HUES6 (cell line): ENCODE results near the gene GTF2I.
"Not testable (repeated sequence)": the region's sequence is repeated elsewhere in the genome, so short reads cannot be mapped to it uniquely, and the experiment has no call there.

Experiments
- H3K27ac ChIP-seq: 2 replicates; pipeline ENCODE4 v1.7.0; 2013; ENCODE audit warnings: low read depth, mild to moderate bottlenecking, low read length, inconsistent platforms
- H3K27me3 ChIP-seq: 2 replicates; pipeline ENCODE4 v1.6.1; 2013; ENCODE audit warnings: low read length; ENCODE audit not compliant: control insufficient read depth, insufficient read depth
- H3K36me3 ChIP-seq: 2 replicates; pipeline ENCODE4 v1.6.1; 2013; ENCODE audit warnings: low read length; ENCODE audit not compliant: control insufficient read depth, insufficient read depth
- H3K4me1 ChIP-seq: 2 replicates; pipeline ENCODE4 v1.6.1; 2013; ENCODE audit warnings: low read length; ENCODE audit not compliant: control insufficient read depth, insufficient read depth
- H3K4me3 ChIP-seq: 2 replicates; pipeline ENCODE4 v1.5.1; 2013; ENCODE audit warnings: low read depth, low read length
- H3K9ac ChIP-seq: one replicate; pipeline ENCODE4 v1.6.1; 2013; ENCODE audit warnings: mild to moderate bottlenecking, low read length
- H3K9me3 ChIP-seq: 2 replicates; pipeline ENCODE4 v1.6.1; 2013; ENCODE audit warnings: low read depth, low read length; ENCODE audit not compliant: control insufficient read depth, insufficient read depth

GTF2I gene

DNA sequence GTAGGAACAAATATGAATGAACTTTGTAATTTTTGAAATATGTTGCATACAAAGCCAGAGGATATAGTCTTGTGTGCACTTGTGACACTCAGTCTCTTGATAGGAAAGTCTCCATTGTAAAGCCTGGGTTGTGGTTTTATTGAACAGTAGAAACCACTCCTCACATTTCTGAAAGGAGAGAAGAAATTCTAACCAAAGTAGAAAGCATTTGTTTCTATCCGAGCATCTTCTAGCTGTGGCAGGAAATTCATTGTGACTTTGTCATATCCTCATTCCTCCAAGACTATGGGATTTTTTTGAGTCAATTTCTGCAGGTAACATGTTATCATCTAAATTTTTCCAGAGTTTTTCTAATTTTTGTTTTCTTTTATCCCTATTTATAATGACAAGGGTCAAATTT, 60.8 kb downstream of the GTF2I start:
- H3K4me1 ChIP-seq: no peaks in the 10 kb centered on the region
- no peak overlapping the region for H3K9ac ChIP-seq
- H3K36me3 ChIP-seq: peaks cover 81% of the 10 kb centered on the region
- no peaks in the 10 kb centered on the region for H3K9me3 ChIP-seq
- no peak overlapping the region for H3K4me3 ChIP-seq
- H3K27me3 ChIP-seq: no peaks in the 10 kb centered on the region
- H3K27ac ChIP-seq: no peak overlapping the region

GRCh38 chr7:74722153-74722552, 64.6 kb downstream of the GTF2I start:
- no peaks in the 10 kb centered on the region for H3K27me3 ChIP-seq
- no peak overlapping the region for H3K4me3 ChIP-seq
- no peaks in the 10 kb centered on the region for H3K9me3 ChIP-seq
- H3K36me3 ChIP-seq: peaks cover 61% of the 10 kb centered on the region
- no peak overlapping the region for H3K9ac ChIP-seq
- H3K27ac ChIP-seq: no peak overlapping the region
- H3K4me1 ChIP-seq: no peaks in the 10 kb centered on the region

GRCh38 chr7:74725840-74726239, 68.3 kb downstream of the GTF2I start:
- Histone ChIP-seq H3K36me3 (peaks cover 38% of the 10 kb centered on the region), H3K27ac (no peak overlapping the region), H3K9ac (no peak overlapping the region)

DNA sequence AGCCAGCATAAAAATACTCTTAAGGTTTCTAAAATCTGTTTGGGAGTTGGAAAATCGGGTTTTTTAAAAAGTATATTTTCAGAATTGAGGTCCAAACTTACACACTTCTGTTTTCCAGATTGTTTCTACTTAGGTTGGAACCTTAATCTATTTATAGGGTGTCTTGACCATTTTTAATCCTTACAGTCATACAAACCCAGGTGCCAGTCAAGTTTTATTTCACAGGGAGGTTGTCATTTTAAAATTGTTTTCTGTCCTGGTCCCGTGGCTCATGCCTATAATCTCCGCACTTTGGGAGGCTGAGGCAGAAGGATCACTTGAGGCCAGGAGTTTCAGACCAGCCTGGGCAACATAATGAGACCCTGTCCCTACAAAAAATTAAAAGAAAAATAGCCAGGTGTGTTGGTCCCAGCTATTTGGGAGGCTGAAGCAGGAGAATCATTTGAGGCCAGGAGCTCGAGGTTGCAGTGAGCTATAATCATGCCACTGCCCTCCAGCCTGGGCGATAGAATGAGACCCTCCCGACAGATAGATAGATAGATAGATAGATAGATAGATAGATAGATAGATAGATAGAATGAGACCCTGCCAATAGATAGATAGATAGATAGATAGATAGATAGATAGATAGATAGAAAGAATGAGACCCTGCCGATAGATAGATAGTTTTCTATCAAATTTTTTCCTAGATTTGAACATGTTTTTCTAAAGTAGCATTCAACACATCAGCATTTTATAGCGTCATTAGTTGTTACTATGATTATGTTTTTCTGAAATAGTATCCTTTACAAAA, 69.0 kb downstream of the GTF2I start:
- H3K4me3 ChIP-seq: no peak overlapping the region
- H3K9ac ChIP-seq: no peak overlapping the region
- peaks cover 37% of the 10 kb centered on the region for H3K36me3 ChIP-seq
- no peak overlapping the region for H3K27ac ChIP-seq
- H3K4me1 ChIP-seq: no peaks in the 10 kb centered on the region
- H3K9me3 ChIP-seq: no peaks in the 10 kb centered on the region
- H3K27me3 ChIP-seq: no peaks in the 10 kb centered on the region

More at GRCh38 chr7:74725840-74726239, 68.3 kb downstream of the GTF2I start:
- H3K4me3 ChIP-seq: no peak overlapping the region
- H3K4me1 ChIP-seq: no peaks in the 10 kb centered on the region
- H3K27me3 ChIP-seq: no peaks in the 10 kb centered on the region
- H3K9me3 ChIP-seq: no peaks in the 10 kb centered on the region

GRCh38 chr7:74728686-74729085, 71.2 kb downstream of the GTF2I start:
- not testable (repeated sequence) for H3K9ac ChIP-seq, H3K27ac ChIP-seq, H3K4me1 ChIP-seq, H3K27me3 ChIP-seq, H3K4me3 ChIP-seq, H3K9me3 ChIP-seq
- H3K36me3 ChIP-seq: peaks cover 25% of the 10 kb centered on the region

DNA sequence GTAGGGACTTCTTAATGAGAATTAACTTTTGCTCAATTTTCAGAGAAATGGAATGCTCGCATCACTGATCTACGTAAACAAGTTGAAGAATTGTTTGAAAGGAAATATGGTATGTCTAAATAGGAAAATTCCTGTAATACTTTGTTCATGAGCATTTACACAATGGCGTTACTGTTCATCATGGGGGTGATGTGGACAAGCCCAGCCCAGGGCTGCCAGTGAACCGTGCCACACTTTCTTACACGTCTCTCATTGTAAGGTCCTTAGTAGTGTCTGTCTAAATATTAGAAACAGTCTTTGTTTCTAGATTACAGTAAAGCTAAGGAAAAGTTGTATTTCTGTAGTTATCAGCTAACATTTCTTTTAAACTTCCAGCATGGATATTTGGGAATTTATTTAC, 72.7 kb downstream of the GTF2I start:
- not testable (repeated sequence) for H3K9ac ChIP-seq, H3K27me3 ChIP-seq, H3K4me3 ChIP-seq, H3K27ac ChIP-seq, H3K9me3 ChIP-seq, H3K4me1 ChIP-seq
- H3K36me3 ChIP-seq: peaks cover 21% of the 10 kb centered on the region

DNA sequence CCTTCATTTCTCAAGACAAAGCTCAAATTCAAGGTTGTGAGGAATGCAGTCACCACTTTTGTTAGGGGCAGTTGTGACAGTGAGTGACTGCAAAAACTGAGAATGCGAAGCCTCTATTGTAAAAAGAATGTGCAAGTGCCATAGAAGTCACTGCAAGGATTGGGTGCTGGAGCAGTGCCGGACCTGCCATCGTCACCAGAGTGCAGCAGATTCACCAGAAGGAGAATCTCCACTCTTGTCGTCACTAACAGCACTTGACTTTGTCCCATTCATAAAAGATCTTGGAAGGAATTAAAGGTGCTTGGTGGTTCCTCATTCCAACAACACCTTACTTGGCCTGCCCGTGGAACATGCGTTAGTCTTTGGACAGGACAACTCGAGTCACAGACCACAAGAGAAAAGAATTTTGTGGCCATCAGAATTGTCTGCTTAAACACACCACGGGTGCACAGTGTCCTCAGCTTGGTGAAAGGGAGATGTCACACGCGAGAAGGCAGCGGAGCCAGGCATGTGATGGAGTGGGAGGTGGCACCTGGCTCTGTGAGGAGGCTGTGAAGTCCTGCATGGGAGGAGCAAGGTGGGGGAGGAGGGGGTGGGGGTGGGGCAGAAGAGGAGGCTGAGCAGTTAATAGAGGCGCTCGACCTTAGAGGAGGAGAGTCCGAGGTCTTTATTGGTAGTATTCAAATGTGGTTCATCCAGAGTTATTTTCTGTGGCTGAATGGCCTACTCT, 82.6 kb downstream of the GTF2I start:
- not testable (repeated sequence) for H3K36me3 ChIP-seq, H3K4me3 ChIP-seq, H3K4me1 ChIP-seq, H3K9ac ChIP-seq, H3K27ac ChIP-seq, H3K9me3 ChIP-seq, H3K27me3 ChIP-seq

DNA sequence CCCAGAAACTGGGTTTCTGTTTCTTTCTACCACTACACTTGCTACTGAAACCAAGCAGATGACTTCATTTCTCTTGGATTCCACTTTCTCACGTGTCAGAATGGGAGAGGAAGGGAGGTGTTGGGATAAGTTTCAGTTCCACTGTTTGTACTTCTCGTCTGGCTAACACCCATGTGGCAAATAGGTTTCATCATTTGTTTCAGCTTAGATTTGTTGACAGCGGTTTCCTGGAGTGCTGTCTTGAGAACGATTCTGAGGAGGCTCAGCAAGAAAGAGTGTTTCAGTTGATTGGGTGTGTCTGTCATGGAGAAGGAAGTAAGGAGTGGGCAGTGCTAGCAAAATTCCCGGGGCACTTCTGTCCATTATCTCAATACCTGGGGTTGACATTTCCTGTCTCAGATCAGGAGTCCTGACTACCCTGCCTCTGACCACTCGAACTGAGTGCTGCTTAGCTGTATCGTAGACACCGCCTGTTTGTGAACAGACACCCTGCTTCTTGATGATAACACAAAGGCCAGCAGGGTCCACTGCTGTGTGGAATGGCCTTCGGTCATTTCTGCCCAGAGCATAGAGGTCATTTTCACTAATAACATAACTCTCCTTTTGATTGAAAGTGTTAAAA, 86.5 kb downstream of the GTF2I start:
- not testable (repeated sequence) for H3K9ac ChIP-seq, H3K4me1 ChIP-seq, H3K27me3 ChIP-seq, H3K27ac ChIP-seq, H3K4me3 ChIP-seq, H3K9me3 ChIP-seq, H3K36me3 ChIP-seq

GRCh38 chr7:74753921-74754482, 96.5 kb downstream of the GTF2I start:
- not testable (repeated sequence) for H3K36me3 ChIP-seq, H3K4me1 ChIP-seq, H3K4me3 ChIP-seq, H3K27ac ChIP-seq, H3K27me3 ChIP-seq, H3K9ac ChIP-seq, H3K9me3 ChIP-seq

DNA sequence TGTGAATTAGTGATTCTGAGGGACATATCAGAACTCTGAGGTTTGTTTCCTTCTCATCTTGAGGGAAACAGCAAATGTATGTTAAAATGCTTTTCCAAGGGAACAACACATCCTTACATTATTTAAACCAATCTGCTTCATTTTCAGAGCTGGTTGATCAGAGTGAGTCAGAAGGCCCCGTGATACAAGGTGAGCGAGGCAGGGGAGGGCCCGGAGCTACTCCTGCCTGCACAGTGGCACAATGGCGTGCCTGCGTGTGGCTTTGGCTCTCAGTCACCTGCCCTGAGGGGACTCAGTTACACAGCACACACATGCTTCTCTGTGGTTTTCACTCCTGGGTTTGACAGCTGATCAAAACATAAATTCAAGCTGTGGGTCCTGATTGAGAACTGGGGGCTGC, 99.2 kb downstream of the GTF2I start:
- H3K27ac ChIP-seq, H3K36me3 ChIP-seq, H3K9ac ChIP-seq, H3K4me3 ChIP-seq, H3K4me1 ChIP-seq, H3K9me3 ChIP-seq, H3K27me3 ChIP-seq: not testable (repeated sequence)

- not testable (repeated sequence) for H3K27me3 ChIP-seq, H3K36me3 ChIP-seq, H3K9me3 ChIP-seq, H3K4me1 ChIP-seq, H3K4me3 ChIP-seq, H3K27ac ChIP-seq, H3K9ac ChIP-seq
Measured at GRCh38 chr7:74758268-74758667, 100.8 kb downstream of the GTF2I start.
